Dedifferentiated amniotic fluid mesenchymal stem cell (primary cell): ENCODE data around the gene PSMA6.

ENCODE experiments used
- DNase-seq: peaks from one replicate; pipeline ENCODE4 v3.0.0-alpha.2; 2016; ENCODE audit errors: extremely low spot score

The PSMA6 gene

DNA sequence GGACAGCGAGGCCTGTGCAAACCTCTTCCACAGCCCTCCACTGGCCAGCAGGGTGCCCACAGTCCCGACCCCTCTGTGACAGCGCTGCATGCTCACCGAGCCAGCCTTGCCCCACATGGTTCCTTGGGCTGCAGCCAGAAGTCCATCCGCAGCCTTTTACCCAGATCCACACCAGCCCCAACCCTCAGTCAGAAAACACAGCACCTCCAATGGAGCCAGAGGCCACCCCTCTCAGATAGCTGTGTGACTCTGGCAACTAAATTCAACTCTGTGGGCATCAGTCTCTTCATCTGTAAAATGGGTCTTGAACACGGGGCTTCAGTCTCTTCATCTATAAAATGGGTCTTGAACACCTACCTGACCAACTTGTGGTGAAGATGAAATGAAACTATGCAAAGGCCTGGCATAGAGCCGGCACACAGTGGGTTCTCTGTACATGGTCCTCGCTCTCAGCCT is 74.4 kb downstream of the PSMA6 start:
- DNase-seq: no peak

- DNase-seq: no peak
Measured at GRCh38 chr14:35367056-35367372, 74.8 kb downstream of the PSMA6 start.
